22Rv1 (cell line): ENCODE data around the gene NR2F1-AS1.
A peak's percentile ranks its signal among the peaks of the same experiment; 100 is the strongest.

Experiments
- H3K27ac ChIP-seq: fragments of 450-650 bp; 2 replicates; pipeline ENCODE4 v1.5.1; 2017
- ZFX ChIP-seq: fragments of 450-650 bp; IDR thresholded peaks from 2 replicates; pipeline ENCODE4 v1.6.1; 2017; ENCODE audit warnings: antibody characterized with exemption, borderline replicate concordance
- TF ChIP-seq, protein P1 (sequence below): fragments of 450-650 bp; IDR thresholded peaks from 2 replicates; pipeline ENCODE4 v1.5.1; 2017; ENCODE audit warnings: mild to moderate bottlenecking

Gene NR2F1-AS1

DNA sequence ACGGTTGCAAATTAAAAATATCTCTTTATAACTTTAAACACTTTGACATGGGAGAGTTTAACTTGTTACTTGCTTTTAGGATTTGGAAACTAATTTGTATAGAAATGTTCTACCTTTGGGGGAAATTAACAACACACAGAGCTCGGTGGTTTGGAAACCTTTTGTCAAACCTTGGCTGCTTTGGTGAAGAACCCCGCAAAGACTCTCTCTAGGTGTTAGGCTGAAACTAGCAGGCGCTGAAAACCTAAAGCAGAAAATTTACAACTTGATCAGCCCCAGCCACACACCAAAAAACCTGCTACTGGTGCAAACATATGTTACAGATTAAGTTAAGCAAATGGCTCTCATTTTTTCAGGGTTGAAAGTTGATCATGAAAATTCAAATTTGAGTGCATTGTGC, 27.8 kb upstream of the NR2F1-AS1 start:
- H3K27ac ChIP-seq: no peak overlapping the region
- TF ChIP-seq, protein P1, sequence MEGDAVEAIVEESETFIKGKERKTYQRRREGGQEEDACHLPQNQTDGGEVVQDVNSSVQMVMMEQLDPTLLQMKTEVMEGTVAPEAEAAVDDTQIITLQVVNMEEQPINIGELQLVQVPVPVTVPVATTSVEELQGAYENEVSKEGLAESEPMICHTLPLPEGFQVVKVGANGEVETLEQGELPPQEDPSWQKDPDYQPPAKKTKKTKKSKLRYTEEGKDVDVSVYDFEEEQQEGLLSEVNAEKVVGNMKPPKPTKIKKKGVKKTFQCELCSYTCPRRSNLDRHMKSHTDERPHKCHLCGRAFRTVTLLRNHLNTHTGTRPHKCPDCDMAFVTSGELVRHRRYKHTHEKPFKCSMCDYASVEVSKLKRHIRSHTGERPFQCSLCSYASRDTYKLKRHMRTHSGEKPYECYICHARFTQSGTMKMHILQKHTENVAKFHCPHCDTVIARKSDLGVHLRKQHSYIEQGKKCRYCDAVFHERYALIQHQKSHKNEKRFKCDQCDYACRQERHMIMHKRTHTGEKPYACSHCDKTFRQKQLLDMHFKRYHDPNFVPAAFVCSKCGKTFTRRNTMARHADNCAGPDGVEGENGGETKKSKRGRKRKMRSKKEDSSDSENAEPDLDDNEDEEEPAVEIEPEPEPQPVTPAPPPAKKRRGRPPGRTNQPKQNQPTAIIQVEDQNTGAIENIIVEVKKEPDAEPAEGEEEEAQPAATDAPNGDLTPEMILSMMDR: no peak
- no peak for TF ChIP-seq ZFX

DNA sequence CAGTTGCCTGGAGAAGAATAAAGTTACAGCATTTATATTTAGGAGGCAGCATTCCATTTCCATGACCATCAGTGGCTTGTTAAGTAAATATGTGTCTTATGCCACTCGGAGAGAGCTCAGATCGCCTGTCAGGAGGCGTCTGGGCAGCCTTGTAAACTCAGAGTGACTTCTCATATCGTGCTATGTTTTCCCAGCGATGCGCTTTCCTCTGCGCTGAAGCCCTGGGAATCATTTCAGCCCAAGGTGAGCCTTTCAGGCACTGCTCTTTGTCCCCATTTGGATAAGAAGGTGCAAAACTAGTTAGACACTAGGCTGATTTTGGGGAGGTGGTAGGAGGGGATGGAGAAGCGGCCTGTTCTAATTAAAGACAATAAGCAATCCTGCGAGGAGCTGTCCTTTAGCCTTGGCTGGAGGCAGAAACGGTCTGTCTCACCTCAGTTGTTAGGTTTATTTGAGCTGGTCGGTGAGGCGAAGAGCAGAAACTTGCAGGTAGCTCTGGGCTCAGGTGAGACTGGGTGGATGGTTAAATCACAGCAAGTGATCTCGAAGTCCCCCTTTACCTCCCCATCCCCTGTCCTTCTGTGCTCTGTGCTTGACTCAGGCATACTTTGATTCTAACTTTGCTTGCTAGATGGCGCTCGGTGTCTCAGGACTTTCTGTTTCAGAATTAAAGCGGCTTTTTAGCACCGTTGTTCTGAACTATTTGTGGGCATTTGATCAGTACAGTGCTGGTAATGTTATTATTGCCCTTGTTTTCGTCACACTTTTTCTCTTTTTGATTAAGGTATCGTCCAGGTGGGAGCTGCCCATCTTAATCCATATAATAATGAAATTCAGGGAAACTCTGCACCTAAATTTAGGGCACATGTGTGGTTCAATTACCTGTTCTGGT, 26.6 kb upstream of the NR2F1-AS1 start:
- H3K27ac ChIP-seq: no peak overlapping the region
- TF ChIP-seq ZFX: no peak
- TF ChIP-seq, protein P1: peak; percentile 81

DNA sequence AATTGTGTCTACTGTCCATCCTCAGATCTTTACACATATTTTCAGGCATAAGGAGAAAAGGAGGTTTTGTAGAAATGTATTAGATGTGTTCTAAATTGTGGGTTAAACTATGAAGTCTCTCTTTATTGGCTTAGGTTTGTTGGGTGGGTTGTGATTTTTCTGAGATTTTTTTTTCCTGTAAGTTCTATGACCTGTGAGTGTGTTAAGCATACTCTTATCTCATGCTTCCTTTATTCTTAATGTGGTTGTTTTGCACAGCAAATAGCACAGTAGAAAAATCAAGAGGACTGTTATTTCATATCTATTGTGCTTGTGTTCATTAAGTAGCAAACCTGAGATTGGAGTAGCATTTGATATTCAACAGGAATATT, 25.3 kb upstream of the NR2F1-AS1 start:
- no peak overlapping the region for H3K27ac ChIP-seq
- TF ChIP-seq, protein P1: no peak
- TF ChIP-seq ZFX: no peak

DNA sequence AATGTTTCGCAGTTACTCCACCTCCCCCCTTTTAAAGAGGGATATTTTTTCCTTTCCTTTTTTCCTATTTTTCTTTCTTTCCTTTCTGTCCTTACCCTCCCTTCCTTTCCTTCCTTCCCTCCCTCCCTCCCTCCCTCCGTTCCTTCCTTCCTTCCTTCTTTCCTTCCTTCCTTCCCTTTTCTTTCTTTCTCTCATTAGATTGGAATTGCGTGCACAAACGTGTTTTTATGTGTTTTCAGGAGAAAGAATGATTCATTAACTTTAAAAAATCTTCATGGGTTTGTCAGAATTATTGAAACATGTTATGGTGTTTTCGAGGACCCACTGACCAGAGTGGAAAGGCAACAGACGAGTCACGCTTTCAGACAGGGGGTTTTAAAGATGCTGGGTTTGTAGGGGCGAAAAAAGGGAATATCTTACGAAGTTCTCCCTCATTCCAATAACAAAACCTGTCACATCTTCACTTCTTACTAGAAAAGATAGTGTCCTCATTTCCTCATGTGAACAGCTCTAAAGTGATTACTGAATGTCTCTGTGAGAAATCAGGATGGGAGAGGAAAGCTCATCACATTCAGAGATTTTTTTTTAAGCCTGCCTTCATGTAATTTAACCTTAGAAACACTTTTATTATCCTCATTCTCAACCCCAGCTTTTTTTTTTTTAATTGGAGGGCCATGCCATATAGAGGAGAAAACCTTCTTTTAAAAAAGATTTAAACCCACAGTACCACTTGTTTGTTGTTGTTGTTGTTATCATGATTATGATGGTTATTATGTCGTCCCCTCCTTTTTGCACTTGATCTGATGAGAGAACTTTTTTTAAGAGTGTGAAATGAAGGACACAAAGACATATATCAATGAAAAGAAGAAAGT, 23.9 kb upstream of the NR2F1-AS1 start:
- TF ChIP-seq, protein P1: no peak
- TF ChIP-seq ZFX: no peak

DNA sequence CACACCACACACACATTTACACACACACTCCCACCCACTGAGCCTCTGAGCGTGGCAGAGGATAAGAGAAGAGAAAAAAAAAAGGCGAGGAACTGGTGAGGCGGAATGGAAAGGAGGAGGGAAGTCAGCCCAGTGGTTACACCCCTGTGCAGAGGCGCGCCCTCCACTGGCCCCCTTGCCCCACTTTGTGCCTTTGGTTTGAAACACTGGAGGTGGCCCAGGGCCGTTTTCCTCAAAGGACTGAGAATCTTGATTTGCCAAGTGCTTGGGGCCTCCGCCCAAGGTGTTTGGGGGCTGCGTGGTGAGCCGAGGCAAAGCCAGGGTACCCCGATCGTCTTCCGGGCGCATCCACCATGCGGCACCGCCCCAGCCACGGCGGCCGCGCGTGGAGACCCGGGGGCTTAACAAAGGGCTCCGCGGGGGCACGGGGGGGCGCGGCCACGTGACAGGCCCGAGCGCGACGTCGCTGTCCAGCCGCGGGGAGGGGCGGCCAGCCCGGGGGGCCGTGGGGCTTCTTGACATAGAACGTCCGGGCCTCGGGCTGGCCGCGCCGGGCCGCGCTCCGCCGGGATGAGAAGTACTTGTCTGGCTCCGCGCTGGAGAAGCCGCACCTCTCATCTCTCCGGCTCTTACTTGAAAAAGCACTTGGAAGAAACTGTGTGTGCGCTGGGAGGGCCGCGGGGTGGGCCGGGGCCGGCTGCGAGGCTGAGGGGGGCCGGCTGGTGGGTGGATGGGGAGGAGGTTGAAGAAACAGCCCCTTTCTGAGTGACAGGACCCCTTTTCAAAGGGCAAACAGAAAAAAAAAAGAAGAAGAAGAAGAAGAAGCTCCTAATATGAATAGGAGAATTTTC, 23.0 kb upstream of the NR2F1-AS1 start:
- H3K27ac ChIP-seq: no peak overlapping the region
- TF ChIP-seq, protein P1: no peak
- no peak for TF ChIP-seq ZFX

More for the DNA sequence above, 23.9 kb upstream of the NR2F1-AS1 start:
- H3K27ac ChIP-seq: no peak overlapping the region

DNA sequence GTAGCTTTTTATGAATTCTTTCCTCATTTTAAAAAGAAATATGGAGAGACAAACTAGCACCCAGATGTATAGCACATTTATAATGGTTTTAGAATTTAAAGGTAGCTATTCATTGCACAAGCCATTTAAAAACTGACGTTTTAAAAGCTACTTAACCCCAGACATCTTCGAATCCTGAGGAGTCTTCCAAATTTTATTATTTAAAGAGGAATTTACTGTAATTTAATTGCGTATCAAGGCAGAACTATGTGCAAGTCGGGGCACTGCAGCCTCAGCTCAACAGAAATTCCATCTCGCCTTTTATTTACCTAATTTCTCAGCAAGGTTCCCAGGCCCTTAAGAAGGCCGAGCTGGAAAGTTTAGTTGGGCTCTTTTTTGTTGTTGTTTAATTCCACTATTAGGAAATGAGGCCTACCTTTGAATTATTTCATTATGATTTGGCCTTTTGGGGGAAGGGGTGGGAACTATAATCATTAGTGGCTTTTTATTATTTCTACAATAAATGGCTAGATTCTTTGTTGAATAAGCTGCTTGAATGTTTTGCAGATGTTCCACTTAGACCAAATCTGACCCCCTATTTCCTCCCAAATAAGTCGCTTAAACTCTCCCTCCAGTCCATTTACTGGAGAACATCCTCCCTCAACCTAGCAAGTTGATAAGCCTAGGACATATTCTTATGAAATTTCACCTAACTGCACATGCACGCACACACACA, 22.2 kb upstream of the NR2F1-AS1 start:
- no peak overlapping the region for H3K27ac ChIP-seq
- no peak for TF ChIP-seq ZFX
- TF ChIP-seq, protein P1: no peak
